ENCODE results near the gene USP28.

Gene USP28

DNA sequence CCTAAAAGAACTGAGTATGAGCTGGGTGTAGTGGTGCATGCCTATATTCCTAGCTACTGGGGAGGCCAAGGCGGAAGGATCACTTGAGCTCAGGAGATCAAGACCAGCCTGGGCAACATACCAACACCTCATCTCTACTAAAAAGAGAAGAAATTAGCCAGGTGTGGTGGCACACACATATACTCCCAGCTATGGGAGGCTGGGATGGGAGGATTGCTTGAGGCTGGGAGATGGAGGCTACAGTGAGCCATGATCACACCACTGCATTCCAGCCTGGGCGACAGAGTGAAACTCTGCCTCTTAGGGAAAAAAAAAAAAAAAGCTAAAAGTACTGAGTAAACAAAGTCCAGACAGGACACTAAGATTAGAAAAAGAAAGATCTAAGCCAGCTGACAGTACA lies 25.8 kb upstream of the USP28 start:
- H3K4me1 ChIP-seq (ENCODE audit: insufficient read depth, low read length, poor library complexity, severe bottlenecking): no peaks in the 10 kb centered on the region
- H3K79me2 ChIP-seq (ENCODE audit: insufficient read depth, low read length): no peaks in the 10 kb centered on the region
- no peak overlapping the region for H3K9ac ChIP-seq (ENCODE audit: low read depth, low read length, poor library complexity, severe bottlenecking)
- no peak overlapping the region for H3K4me2 ChIP-seq (ENCODE audit: low read depth, low read length, poor library complexity, severe bottlenecking)
- TF ChIP-seq, protein P1, sequence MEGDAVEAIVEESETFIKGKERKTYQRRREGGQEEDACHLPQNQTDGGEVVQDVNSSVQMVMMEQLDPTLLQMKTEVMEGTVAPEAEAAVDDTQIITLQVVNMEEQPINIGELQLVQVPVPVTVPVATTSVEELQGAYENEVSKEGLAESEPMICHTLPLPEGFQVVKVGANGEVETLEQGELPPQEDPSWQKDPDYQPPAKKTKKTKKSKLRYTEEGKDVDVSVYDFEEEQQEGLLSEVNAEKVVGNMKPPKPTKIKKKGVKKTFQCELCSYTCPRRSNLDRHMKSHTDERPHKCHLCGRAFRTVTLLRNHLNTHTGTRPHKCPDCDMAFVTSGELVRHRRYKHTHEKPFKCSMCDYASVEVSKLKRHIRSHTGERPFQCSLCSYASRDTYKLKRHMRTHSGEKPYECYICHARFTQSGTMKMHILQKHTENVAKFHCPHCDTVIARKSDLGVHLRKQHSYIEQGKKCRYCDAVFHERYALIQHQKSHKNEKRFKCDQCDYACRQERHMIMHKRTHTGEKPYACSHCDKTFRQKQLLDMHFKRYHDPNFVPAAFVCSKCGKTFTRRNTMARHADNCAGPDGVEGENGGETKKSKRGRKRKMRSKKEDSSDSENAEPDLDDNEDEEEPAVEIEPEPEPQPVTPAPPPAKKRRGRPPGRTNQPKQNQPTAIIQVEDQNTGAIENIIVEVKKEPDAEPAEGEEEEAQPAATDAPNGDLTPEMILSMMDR (conservative IDR thresholded peaks at IDR 0.05; ENCODE audit: low read length): no peak
- TF ChIP-seq EZH2phosphoT487 (IDR thresholded peaks at IDR 0.05; ENCODE audit: borderline replicate concordance): no peak
- no peaks in the 10 kb centered on the region for H3F3A ChIP-seq (ENCODE audit: low read depth)
- no peaks in the 10 kb centered on the region for H3K9me2 ChIP-seq (replicated peaks; ENCODE audit: low read depth, low read length)
- H3K9me3 ChIP-seq (ENCODE audit: insufficient read depth, low read depth, low read length): no peaks in the 10 kb centered on the region
- H4K20me1 ChIP-seq (ENCODE audit: insufficient read depth, low read length, poor library complexity, severe bottlenecking): no peaks in the 10 kb centered on the region
- no peaks in the 10 kb centered on the region for H3K36me3 ChIP-seq (ENCODE audit: insufficient read depth, low read length)
- no peak overlapping the region for H2AFZ ChIP-seq (ENCODE audit: low read length)
- H3K27me3 ChIP-seq (ENCODE audit: insufficient read depth, low read length, poor library complexity, severe bottlenecking): no peaks in the 10 kb centered on the region
- H3K4me3 ChIP-seq (ENCODE audit: low read length, poor library complexity, severe bottlenecking): no peak overlapping the region

DNA sequence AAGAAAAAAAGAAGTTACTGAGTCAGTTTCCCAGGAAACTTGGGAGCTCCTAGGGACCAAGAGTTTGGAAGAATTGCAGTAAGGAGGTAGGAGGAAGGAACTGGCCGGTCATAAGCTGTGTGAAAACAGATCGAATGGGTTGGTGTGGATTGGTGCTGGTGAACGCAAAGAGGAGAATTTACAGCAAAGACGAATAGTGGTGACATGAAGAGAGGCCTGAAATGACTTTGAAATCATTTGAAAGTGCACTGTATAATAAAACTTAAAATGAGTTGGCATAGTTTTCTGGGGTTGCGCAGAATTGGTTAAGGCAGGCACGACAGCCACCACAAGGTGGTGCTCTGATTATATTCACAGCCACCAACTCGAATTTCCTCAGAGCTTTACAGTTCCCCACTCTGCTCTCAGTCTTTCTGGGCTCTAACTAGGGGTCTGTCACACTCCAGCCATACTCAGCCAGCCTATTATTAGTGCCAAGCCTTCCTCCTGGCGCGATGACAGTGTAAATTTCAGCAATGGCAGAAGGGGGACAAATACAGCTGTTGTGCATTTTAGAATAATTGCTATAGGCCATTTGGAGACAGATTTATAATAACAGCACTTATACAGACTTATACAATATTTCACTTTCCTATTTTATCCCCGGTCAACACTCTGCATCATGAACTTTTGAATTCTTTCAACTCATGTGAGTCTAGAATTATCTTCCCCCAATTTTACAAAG lies 20.9 kb upstream of the USP28 start:
- no peaks in the 10 kb centered on the region for H3F3A ChIP-seq (ENCODE audit: low read depth)
- H3K9me3 ChIP-seq (ENCODE audit: insufficient read depth, low read depth, low read length): no peaks in the 10 kb centered on the region
- no peaks in the 10 kb centered on the region for H3K27me3 ChIP-seq (ENCODE audit: insufficient read depth, low read length, poor library complexity, severe bottlenecking)
- no peak overlapping the region for H3K9ac ChIP-seq (ENCODE audit: low read depth, low read length, poor library complexity, severe bottlenecking)
- TF ChIP-seq, protein P1 (conservative IDR thresholded peaks at IDR 0.05; ENCODE audit: low read length): peak; percentile 80
- TF ChIP-seq EZH2phosphoT487 (IDR thresholded peaks at IDR 0.05; ENCODE audit: borderline replicate concordance): no peak
- no peak overlapping the region for H3K4me3 ChIP-seq (ENCODE audit: low read length, poor library complexity, severe bottlenecking)
- H3K79me2 ChIP-seq (ENCODE audit: insufficient read depth, low read length): no peaks in the 10 kb centered on the region
- H3K36me3 ChIP-seq (ENCODE audit: insufficient read depth, low read length): no peaks in the 10 kb centered on the region
- H3K9me2 ChIP-seq (replicated peaks; ENCODE audit: low read depth, low read length): no peaks in the 10 kb centered on the region
- H2AFZ ChIP-seq (ENCODE audit: low read length): no peak overlapping the region
- H3K4me1 ChIP-seq (ENCODE audit: insufficient read depth, low read length, poor library complexity, severe bottlenecking): no peaks in the 10 kb centered on the region
- H3K4me2 ChIP-seq (ENCODE audit: low read depth, low read length, poor library complexity, severe bottlenecking): no peak overlapping the region
- H4K20me1 ChIP-seq (ENCODE audit: insufficient read depth, low read length, poor library complexity, severe bottlenecking): no peaks in the 10 kb centered on the region

DNA sequence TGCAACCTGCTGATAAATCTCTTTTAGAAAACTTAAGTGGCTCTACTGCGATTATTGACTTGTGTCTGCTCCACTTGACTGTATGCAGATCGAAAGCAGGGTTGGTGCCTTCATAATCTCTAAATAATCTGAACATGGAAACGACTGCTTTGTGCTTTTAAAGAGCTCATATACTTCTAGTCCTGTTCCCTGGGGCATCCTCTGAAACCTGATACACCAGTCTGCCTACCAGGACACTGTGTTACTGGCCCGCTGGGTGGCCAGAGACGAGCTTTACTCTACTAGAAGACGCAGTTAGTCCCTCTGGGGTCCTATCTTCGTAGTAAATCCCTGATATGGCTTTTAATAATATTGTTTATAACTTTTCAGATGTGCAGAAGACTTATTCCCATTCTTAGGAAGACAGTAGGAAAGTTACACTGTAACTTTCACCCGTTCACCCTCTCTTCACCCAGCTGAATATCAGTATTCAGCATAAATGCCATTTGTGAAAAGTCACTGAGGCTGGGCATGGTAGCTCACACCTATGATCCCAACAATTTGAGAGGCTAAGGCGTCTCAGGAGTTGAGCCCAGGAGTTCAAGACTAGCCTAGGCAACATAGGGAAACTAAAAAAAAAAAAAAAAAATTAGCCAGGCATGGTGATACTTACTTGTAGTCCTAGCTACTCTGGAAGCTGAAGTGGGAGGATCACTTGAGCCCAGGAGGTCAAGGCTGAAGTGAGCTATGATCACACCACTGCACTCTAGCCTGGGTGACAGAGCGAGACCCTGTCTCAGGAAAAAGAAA lies 20.2 kb upstream of the USP28 start:
- H2AFZ ChIP-seq (ENCODE audit: low read length): no peak overlapping the region
- H3K9me3 ChIP-seq (ENCODE audit: insufficient read depth, low read depth, low read length): no peaks in the 10 kb centered on the region
- TF ChIP-seq, protein P1 (conservative IDR thresholded peaks at IDR 0.05; ENCODE audit: low read length): no peak
- no peak for TF ChIP-seq EZH2phosphoT487 (IDR thresholded peaks at IDR 0.05; ENCODE audit: borderline replicate concordance)

More for the DNA sequence above, 20.2 kb upstream of the USP28 start:
- Histone ChIP-seq H3K4me1 (ENCODE audit: insufficient read depth, low read length, poor library complexity, severe bottlenecking) (no peaks in the 10 kb centered on the region), H3K79me2 (ENCODE audit: insufficient read depth, low read length) (no peaks in the 10 kb centered on the region), H3K4me3 (ENCODE audit: low read length, poor library complexity, severe bottlenecking) (no peak overlapping the region), H3K36me3 (ENCODE audit: insufficient read depth, low read length) (no peaks in the 10 kb centered on the region), H3F3A (ENCODE audit: low read depth) (no peaks in the 10 kb centered on the region), H3K9me2 (replicated peaks; ENCODE audit: low read depth, low read length) (no peaks in the 10 kb centered on the region), H4K20me1 (ENCODE audit: insufficient read depth, low read length, poor library complexity, severe bottlenecking) (no peaks in the 10 kb centered on the region), H3K4me2 (ENCODE audit: low read depth, low read length, poor library complexity, severe bottlenecking) (no peak overlapping the region), H3K27me3 (ENCODE audit: insufficient read depth, low read length, poor library complexity, severe bottlenecking) (no peaks in the 10 kb centered on the region), H3K9ac (ENCODE audit: low read depth, low read length, poor library complexity, severe bottlenecking) (no peak overlapping the region)

Data from Loucy (cell line).